Measurements from ENCODE around the gene LRCH4. TPM values are rescaled to one million over a fixed set of nuclear protein-coding genes. Genes with fewer than 3 reads are reported as not detected.

Gene LRCH4
- total and polyA plus RNA-seq, 4 experiments from 2014 or later: 119 to 412 (median 280) TPM

- Mint-ChIP-seq H3K4me1 (peaks cover 14 to 30% (median 20%) of the 10 kb centered on the region in 4 donors), H3K4me3 (peak overlapping the region in 3 of 8 donors; percentile 88 to 92 (median 92)), H3K9me3 (peaks cover 0 to 2% (median 0%) of the 10 kb centered on the region in 8 donors), H3K27ac (peak overlapping the region in 3 of 7 donors; percentile 2 to 43 (median 19)), H3K36me3 (peaks cover 0 to 11% of the 10 kb centered on the region in 2 donors), H3K27me3 (no peaks in the 10 kb centered on the region)
- POLR2A ChIA-PET (ENCODE audit: partially characterized antibody): interaction anchor here (1.1 to 5.2 kb wide), 8 partner anchors 11 to 75 kb away, joined by 4 to 103 read pairs (median 36); partner anchors contain the start of genes FBXO24, GNB2, LRCH4 and PCOLCE
- CTCF ChIA-PET (ENCODE audit: partially characterized antibody): interaction anchor here (0.7 to 5.1 kb wide), 7 partner anchors 9 to 112 kb away, joined by 3 to 52 read pairs (median 8); partner anchors contain the start of gene POP7
- DNase-seq: no peak
- H3K9me3 ChIP-seq (ENCODE audit: control insufficient read depth in 1 of 2, low read length in 2 of 2): no peaks in the 10 kb centered on the region
- H3K36me3 ChIP-seq (ENCODE audit: insufficient read depth, low read length): no peaks in the 10 kb centered on the region
- intact Hi-C loops (cut with micrococcal nuclease): no loop called here
- peaks cover 18% of the 10 kb centered on the region for H3K4me1 ChIP-seq (ENCODE audit: insufficient read depth, low read length)
- H3K4me3 ChIP-seq (ENCODE audit: low read length in 2 of 2): no peak overlapping the region
- no peak overlapping the region for H3K27ac ChIP-seq (ENCODE audit: low read depth, low read length)
- no peaks in the 10 kb centered on the region for H3K27me3 ChIP-seq (ENCODE audit: insufficient read depth, low read length)
These were observed 28.5 kb upstream of the LRCH4 start for GRCh38 chr7:100614308-100614861.

GRCh38 chr7:100613412-100614175 lies 27.7 kb upstream of the LRCH4 start:
- Mint-ChIP-seq H3K9me3 (peaks cover 0 to 2% (median 0%) of the 10 kb centered on the region in 8 donors), H3K4me3 (peak overlapping the region; percentile 60 to 92 (median 89)), H3K27me3 (no peaks in the 10 kb centered on the region), H3K36me3 (peaks cover 0 to 11% of the 10 kb centered on the region in 2 donors), H3K27ac (peak overlapping the region; percentile 2 to 96 (median 63)), H3K4me1 (peaks cover 14 to 30% (median 21%) of the 10 kb centered on the region in 4 donors)
- ChIA-PET CTCF (ENCODE audit: partially characterized antibody) (interaction anchor here (0.6 to 5.1 kb wide), 9 partner anchors 8 to 113 kb away, joined by 3 to 52 read pairs (median 6); partner anchors contain the start of genes FBXO24, LRCH4 and POP7), POLR2A (ENCODE audit: partially characterized antibody) (interaction anchor here (1.0 to 5.2 kb wide), 17 partner anchors 8 to 184 kb away, joined by 3 to 103 read pairs (median 14); partner anchors contain the start of genes FBXO24, GIGYF1, GNB2 and LRCH4)
- H3K4me1 ChIP-seq (ENCODE audit: insufficient read depth, low read length): peaks cover 18% of the 10 kb centered on the region
- intact Hi-C loops (cut with micrococcal nuclease): no loop called here
- DNase-seq: peak in 1 of 5 donors; percentile 19
- no peaks in the 10 kb centered on the region for H3K36me3 ChIP-seq (ENCODE audit: insufficient read depth, low read length)
- H3K27me3 ChIP-seq (ENCODE audit: insufficient read depth, low read length): no peaks in the 10 kb centered on the region
- no peaks in the 10 kb centered on the region for H3K9me3 ChIP-seq (ENCODE audit: control insufficient read depth in 1 of 2, low read length in 2 of 2)
- H3K27ac ChIP-seq (ENCODE audit: low read depth, low read length): peak overlapping the region; percentile 85
- H3K4me3 ChIP-seq (ENCODE audit: low read length in 2 of 2): peak overlapping the region in 1 of 2 donors; percentile 34

- ChIA-PET POLR2A (ENCODE audit: partially characterized antibody) (interaction anchor here (0.6 to 5.2 kb wide), 33 partner anchors 9 to 405 kb away, joined by 3 to 103 read pairs (median 5); partner anchors contain the start of genes AGFG2, FBXO24, GIGYF1 and GNB2), CTCF (ENCODE audit: partially characterized antibody) (interaction anchor here (0.7 to 5.1 kb wide), 15 partner anchors 9 to 482 kb away, joined by 3 to 52 read pairs (median 4); partner anchors contain the start of genes FBXO24, LRCH4 and POP7)
- Histone ChIP-seq H3K27ac (ENCODE audit: low read depth, low read length) (peak overlapping the region; percentile 85), H3K4me1 (ENCODE audit: insufficient read depth, low read length) (peaks cover 18% of the 10 kb centered on the region), H3K9me3 (ENCODE audit: control insufficient read depth in 1 of 2, low read length in 2 of 2) (no peaks in the 10 kb centered on the region), H3K27me3 (ENCODE audit: insufficient read depth, low read length) (no peaks in the 10 kb centered on the region), H3K36me3 (ENCODE audit: insufficient read depth, low read length) (no peaks in the 10 kb centered on the region), H3K4me3 (ENCODE audit: low read length in 2 of 2) (peak overlapping the region; percentile 74 to 96)
- Mint-ChIP-seq H3K4me3 (peak overlapping the region; percentile 89 to 99 (median 91)), H3K9me3 (peaks cover 0 to 2% (median 0%) of the 10 kb centered on the region in 8 donors), H3K27ac (peak overlapping the region in 5 of 7 donors; percentile 90 to 96 (median 92)), H3K27me3 (no peaks in the 10 kb centered on the region), H3K36me3 (peaks cover 0 to 11% of the 10 kb centered on the region in 2 donors), H3K4me1 (peaks cover 14 to 30% (median 21%) of the 10 kb centered on the region in 4 donors)
- intact Hi-C loops (cut with micrococcal nuclease): loop anchor here (1.0 kb wide), 6 partner anchors 9 to 239 kb away; partner anchors contain the start of genes FBXO24, GNB2, LRCH4 and SLC12A9
- peak in 2 of 5 donors; percentile 21 to 31 for DNase-seq
These were observed 26.9 kb upstream of the LRCH4 start for GRCh38 chr7:100612730-100613390.

GRCh38 chr7:100611983-100612729 lies 26.2 kb upstream of the LRCH4 start, which contains the start of gene MOSPD3:
MOSPD3 (plus strand) TSS chr7:100612540; CDS start chr7:100612792, 252 bp downstream.
- no peaks in the 10 kb centered on the region for H3K27me3 Mint-ChIP-seq
- Histone ChIP-seq H3K27ac (ENCODE audit: low read depth, low read length) (peak within 1 kb of the TSS; percentile 85), H3K4me1 (ENCODE audit: insufficient read depth, low read length) (peaks cover 18% of the 10 kb centered on the region), H3K9me3 (ENCODE audit: control insufficient read depth in 1 of 2, low read length in 2 of 2) (no peaks in the 10 kb centered on the region), H3K4me3 (ENCODE audit: low read length in 2 of 2) (peak within 1 kb of the TSS; percentile 74 to 96), H3K36me3 (ENCODE audit: insufficient read depth, low read length) (no peaks in the 10 kb centered on the region), H3K27me3 (ENCODE audit: insufficient read depth, low read length) (no peaks in the 10 kb centered on the region)
- peak; percentile 98 to 99 (median 98) for DNase-seq
- intact Hi-C loops (cut with micrococcal nuclease): loop anchor here (1.0 kb wide), 6 partner anchors 8 to 240 kb away; partner anchors contain the start of genes FBXO24, GNB2, LRCH4 and SLC12A9
- peaks cover 0 to 11% of the 10 kb centered on the region in 2 donors for H3K36me3 Mint-ChIP-seq
- peaks cover 14 to 32% (median 24%) of the 10 kb centered on the region in 4 donors for H3K4me1 Mint-ChIP-seq
- H3K4me3 Mint-ChIP-seq: peak within 1 kb of the TSS; percentile 96 to 100 (median 98)
- H3K9me3 Mint-ChIP-seq: peaks cover 0 to 2% (median 0%) of the 10 kb centered on the region in 8 donors
- peak within 1 kb of the TSS; percentile 96 to 100 (median 100) for H3K27ac Mint-ChIP-seq
- CTCF ChIA-PET (ENCODE audit: partially characterized antibody): interaction anchor here (0.7 to 5.1 kb wide), 15 partner anchors 8 to 481 kb away, joined by 3 to 52 read pairs (median 4); partner anchors contain the start of genes FBXO24, LRCH4 and POP7
- POLR2A ChIA-PET (ENCODE audit: partially characterized antibody): interaction anchor here (0.6 to 5.2 kb wide), 36 partner anchors 9 to 485 kb away, joined by 3 to 103 read pairs (median 4); partner anchors contain the start of genes AGFG2, FBXO24, GIGYF1 and GNB2

- Mint-ChIP-seq H3K27ac (peak overlapping the region in 4 of 7 donors; percentile 21 to 96 (median 75)), H3K36me3 (peaks cover 0 to 8% of the 10 kb centered on the region in 2 donors), H3K4me1 (peaks cover 17 to 45% (median 30%) of the 10 kb centered on the region in 4 donors), H3K4me3 (peak overlapping the region in 2 of 8 donors; percentile 40), H3K27me3 (no peaks in the 10 kb centered on the region), H3K9me3 (peaks cover 0 to 2% (median 0%) of the 10 kb centered on the region in 8 donors)
- Histone ChIP-seq H3K4me3 (ENCODE audit: low read length in 2 of 2) (no peak overlapping the region), H3K36me3 (ENCODE audit: insufficient read depth, low read length) (no peaks in the 10 kb centered on the region), H3K27ac (ENCODE audit: low read depth, low read length) (no peak overlapping the region), H3K9me3 (ENCODE audit: control insufficient read depth in 1 of 2, low read length in 2 of 2) (no peaks in the 10 kb centered on the region), H3K4me1 (ENCODE audit: insufficient read depth, low read length) (peaks cover 26% of the 10 kb centered on the region), H3K27me3 (ENCODE audit: insufficient read depth, low read length) (no peaks in the 10 kb centered on the region)
- CTCF ChIA-PET (ENCODE audit: partially characterized antibody): interaction anchor here (4.8 to 5.1 kb wide), 2 partner anchors 82 to 95 kb away, joined by 19 to 28 read pairs; partner anchors contain the start of gene POP7
- POLR2A ChIA-PET (ENCODE audit: partially characterized antibody): no interaction called here
- intact Hi-C loops (cut with micrococcal nuclease): no loop called here
- no peak for DNase-seq
These were observed 24.0 kb upstream of the LRCH4 start for GRCh38 chr7:100609958-100610357.
